Measurements from ENCODE around the gene PLPPR3. TPM values are rescaled to one million over a fixed set of nuclear protein-coding genes. Genes with fewer than 3 reads are reported as not detected.
"Not testable (repeated sequence)": the region's sequence is repeated elsewhere in the genome, so short reads cannot be mapped to it uniquely, and the experiment has no call there.

PLPPR3 gene
- total RNA-seq, 1 donor from 2014 or later, result not detected

DNA sequence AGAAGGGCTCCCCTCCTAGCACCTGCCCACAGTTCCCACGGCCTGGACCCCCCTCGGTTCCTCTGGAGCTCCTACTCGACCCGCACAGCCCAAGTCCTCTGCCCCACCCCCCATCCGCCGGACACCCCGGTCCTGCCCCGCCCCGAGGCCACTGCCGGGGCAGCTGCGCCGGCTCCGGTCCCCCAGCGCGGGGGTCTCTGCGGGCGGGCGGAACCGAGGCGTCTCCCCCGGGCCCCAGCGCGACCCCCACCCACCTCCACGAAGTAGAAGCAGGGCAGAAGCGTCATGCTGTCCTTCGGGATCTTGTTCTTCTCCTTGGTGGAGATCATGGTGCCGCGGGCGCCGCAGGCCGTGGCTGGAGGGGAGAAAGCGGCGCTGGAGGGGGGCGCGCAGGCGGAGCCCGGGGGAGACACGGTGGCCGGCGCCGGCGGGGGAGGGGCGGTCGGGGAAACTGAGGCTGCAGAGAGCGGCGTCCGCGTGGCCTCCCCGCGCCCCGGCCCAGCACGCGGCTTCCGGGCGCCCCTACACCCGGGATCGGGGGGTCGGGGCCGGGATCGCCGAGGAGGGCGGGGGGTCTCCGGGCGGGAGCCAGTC, 427 bp downstream of the PLPPR3 start:
- no peak for TF ChIP-seq CTCF (IDR thresholded peaks at IDR 0.05; ENCODE audit: borderline replicate concordance)
- H3K36me3 ChIP-seq, result no peaks in the 10 kb centered on the region
- H3K27ac ChIP-seq (replicated peaks), result no peak overlapping the region
- H3K9me3 ChIP-seq (replicated peaks), result no peaks in the 10 kb centered on the region
- DNase-seq, result no peak
- intact Hi-C loops (cut with micrococcal nuclease), result no loop called here
- peaks cover 36% of the 10 kb centered on the region for H3K27me3 ChIP-seq (ENCODE audit: low read depth)
- peaks cover 15% of the 10 kb centered on the region for H3K4me1 ChIP-seq
- peak overlapping the region; percentile 63 for H3K4me3 ChIP-seq

DNA sequence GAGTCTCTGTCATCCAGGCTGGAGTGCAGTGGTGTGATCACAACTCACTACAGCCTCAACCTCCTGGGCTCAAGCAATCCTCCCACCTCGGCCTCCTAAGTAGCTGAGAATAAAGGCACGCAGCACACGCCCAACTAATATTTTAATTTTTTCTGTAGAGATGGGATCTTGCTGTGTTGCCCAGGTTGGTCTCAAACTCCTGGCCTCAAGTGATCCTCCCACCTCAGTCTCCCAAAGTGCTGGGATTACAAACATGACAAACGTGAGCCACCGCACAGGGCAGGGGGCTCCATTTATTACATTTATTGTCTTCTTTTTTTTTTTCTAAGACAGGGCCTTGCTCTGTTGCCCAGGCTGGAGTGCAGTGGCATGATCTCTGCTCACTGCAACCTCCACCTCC, 1.5 kb downstream of the PLPPR3 start:
- H3K4me3 ChIP-seq; intact Hi-C loops (cut with micrococcal nuclease); H3K9me3 ChIP-seq (replicated peaks); H3K27ac ChIP-seq (replicated peaks); DNase-seq; H3K36me3 ChIP-seq: not testable (repeated sequence)
- Histone ChIP-seq H3K27me3 (ENCODE audit: low read depth) (peaks cover 34% of the 10 kb centered on the region), H3K4me1 (peaks cover 15% of the 10 kb centered on the region)

DNA sequence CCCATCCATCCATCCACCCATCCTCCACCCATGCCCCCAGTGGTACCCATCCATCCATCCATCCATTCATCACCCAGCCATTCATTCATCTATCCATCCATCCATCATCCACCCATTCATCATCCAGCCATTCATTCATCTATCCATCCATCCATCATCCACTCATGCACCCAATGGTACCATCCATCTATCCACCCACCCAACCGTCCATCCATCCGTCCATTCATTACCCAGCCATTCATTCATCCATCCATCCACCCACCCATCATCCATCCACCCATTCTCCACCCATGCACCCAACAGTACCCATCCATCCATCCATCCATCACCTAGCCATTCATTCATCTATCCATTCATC, 5.3 kb downstream of the PLPPR3 start:
- TF ChIP-seq CTCF (IDR thresholded peaks at IDR 0.05; ENCODE audit: borderline replicate concordance), result no peak
- Histone ChIP-seq H3K27me3 (ENCODE audit: low read depth) (peaks cover 5% of the 10 kb centered on the region), H3K27ac (replicated peaks) (no peak overlapping the region), H3K4me3 (no peak overlapping the region), H3K9me3 (replicated peaks) (no peaks in the 10 kb centered on the region), H3K36me3 (peaks cover 18% of the 10 kb centered on the region), H3K4me1 (peaks cover 4% of the 10 kb centered on the region)
- no peak for DNase-seq
- intact Hi-C loops (cut with micrococcal nuclease), result no loop called here

- intact Hi-C loops (cut with micrococcal nuclease), result no loop called here
- Histone ChIP-seq H3K4me3 (no peak overlapping the region), H3K4me1 (no peaks in the 10 kb centered on the region), H3K27me3 (ENCODE audit: low read depth) (no peaks in the 10 kb centered on the region), H3K36me3 (peaks cover 23% of the 10 kb centered on the region), H3K9me3 (replicated peaks) (no peaks in the 10 kb centered on the region), H3K27ac (replicated peaks) (no peak overlapping the region)
- no peak for DNase-seq
- no peak for TF ChIP-seq CTCF (IDR thresholded peaks at IDR 0.05; ENCODE audit: borderline replicate concordance)
These were observed 5.8 kb downstream of the PLPPR3 start for GRCh38 chr19:815775-816499.

- no peak for DNase-seq
- intact Hi-C loops (cut with micrococcal nuclease), result no loop called here
These were observed 6.5 kb downstream of the PLPPR3 start for GRCh38 chr19:815079-815774.

More at GRCh38 chr19:815079-815774, 6.5 kb downstream of the PLPPR3 start:
- no peaks in the 10 kb centered on the region for H3K4me1 ChIP-seq
- peaks cover 31% of the 10 kb centered on the region for H3K36me3 ChIP-seq
- no peak overlapping the region for H3K27ac ChIP-seq (replicated peaks)
- no peak for TF ChIP-seq CTCF (IDR thresholded peaks at IDR 0.05; ENCODE audit: borderline replicate concordance)
- H3K27me3 ChIP-seq (ENCODE audit: low read depth), result no peaks in the 10 kb centered on the region
- H3K4me3 ChIP-seq, result no peak overlapping the region
- no peaks in the 10 kb centered on the region for H3K9me3 ChIP-seq (replicated peaks)
